Fibroblast of skin of back (primary cell): Measurements from ENCODE around the gene BTG4.

ENCODE experiments used
- DNase-seq: peaks from one replicate; pipeline ENCODE4 v3.0.0-alpha.2; 2013

The BTG4 gene

DNA sequence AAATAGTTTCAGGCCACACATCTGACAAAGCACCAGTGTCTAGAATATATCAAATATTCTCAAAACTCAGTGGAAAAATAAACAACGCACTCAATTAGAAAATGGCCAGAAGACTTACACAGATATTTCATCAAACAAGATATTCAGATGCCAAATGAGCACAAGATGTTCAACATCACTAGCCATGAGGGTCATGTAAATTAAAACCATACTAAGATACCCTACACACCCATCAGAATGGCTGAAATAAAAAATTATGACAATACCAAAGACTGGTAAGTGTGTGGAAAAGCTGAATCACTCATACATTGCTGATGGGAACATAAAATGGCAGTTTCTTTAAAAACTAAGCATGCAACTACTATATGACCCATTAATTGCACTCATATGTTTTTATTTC, 21.7 kb downstream of the BTG4 start:
- DNase-seq, result no peak

DNA sequence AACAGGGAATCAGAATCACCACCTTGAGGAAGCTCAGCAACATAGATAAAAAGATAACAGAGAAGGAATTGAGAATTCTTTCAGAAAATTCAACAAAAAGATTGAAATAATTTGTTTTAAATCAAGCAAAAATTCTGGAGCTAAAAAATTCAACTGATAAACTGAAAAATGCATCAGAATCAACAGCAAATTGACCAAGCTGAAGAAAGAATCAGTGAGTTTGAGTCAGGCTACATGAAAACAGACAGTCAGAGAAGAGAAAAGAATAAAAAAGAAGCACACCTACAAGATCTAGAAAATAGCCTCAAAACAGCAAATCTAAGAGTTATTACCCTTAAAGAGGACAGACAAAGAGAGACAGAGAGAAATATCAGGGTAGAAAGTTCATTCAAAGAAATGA, 28.8 kb downstream of the BTG4 start:
- DNase-seq, result no peak

- DNase-seq, result no peak
These were observed 32.5 kb downstream of the BTG4 start for GRCh38 chr11:111479666-111480065.

DNA sequence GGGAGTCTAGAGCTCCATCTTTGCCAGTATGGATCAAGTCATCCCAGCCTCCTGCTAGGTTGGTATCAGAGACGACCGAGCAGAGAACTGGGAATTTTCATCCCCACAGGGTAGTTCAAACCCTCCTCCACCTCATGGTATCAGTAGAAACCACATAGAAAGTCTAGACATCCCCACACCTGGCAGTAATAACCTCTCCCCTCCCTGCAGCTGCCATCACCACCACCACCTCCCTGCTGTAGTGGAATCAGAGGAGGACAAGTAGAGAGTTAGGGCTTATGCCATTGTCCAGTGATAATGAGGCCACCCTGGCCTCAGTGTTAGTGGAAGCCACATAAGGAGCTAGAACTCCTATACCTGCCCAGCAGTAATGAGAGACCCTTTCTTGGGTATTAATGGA, 34.3 kb downstream of the BTG4 start:
- no peak for DNase-seq

DNA sequence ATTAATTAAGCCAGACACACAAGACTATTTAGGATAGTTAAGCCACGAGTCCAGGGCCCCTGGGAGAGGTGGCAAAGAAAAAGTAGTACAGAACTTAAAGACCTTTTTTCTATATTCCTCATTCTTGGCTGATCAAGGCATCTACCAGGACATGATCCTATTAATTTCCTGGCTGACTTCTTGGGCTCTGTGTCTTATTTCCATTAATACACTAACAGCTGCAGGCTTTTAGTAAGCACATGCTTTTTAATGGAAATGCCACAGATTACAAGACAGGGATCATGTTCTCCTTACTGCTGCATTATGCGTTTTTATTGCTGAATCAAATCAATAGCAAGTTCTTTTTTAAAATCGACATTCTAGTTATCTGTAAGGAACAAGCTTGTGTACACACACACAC, 35.2 kb downstream of the BTG4 start:
- no peak for DNase-seq

DNA sequence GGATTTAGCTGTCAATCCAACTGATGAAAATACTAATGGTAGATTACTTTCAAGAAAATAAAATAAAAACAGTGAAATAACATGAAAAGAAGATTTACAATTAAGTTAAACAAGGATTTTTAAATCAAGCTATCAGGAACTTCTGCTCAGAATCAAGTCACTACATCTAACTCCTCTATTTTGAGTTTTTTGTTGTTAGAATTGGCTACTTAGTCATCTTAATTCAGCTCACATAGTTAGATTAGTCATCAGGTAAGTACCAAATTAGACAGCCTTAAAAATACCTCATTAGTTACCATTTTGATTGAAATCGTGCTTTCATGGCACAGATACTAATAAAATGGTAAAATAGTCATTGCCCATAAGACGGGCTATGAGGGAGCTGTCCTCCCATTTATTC, 35.8 kb downstream of the BTG4 start:
- no peak for DNase-seq

- no peak for DNase-seq
These were observed 37.8 kb downstream of the BTG4 start for GRCh38 chr11:111474432-111474831.

DNA sequence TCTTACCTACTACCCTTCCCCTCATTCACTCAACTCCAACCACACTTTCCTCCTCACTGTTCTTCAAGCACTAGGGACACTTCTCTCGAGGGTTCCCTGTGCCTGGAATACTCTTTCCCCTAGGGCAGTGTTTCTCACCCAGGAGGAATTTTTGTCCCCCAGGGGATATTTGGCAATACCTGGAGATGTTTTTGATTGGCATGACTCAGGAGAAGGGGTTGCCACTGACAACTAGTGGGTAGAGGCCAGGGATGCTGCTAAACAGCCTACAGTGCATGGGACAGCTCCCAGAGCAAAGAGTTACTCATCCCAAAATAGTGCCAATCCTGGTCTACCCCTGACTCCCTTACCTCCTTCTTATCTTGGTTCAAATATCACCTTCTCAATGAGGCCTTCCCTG, 40.0 kb downstream of the BTG4 start:
- no peak for DNase-seq

DNA sequence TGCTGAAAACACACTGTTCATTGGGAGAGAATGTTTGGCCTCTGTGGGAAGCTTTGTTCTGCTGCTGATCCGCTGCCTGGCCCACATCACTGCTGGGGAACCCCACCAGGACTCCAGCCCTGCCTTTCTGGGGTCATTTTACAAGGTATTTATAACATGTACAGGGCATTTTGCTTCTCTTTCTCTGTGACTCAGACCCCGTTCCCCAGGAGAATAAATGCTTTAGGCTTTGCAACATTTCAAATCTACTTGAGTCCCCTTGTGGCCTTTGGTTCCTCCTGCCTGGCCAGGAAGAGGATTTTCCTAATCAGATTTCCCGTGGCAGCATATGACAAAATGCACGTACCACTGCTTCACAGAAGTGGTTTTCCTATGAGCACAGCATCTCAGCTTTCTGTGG, 43.0 kb downstream of the BTG4 start:
- peak; percentile 73 for DNase-seq

- DNase-seq, result no peak
These were observed 45.6 kb downstream of the BTG4 start for GRCh38 chr11:111466615-111467014.

- peak; percentile 73 for DNase-seq
These were observed 46.8 kb downstream of the BTG4 start for GRCh38 chr11:111465400-111465799.

DNA sequence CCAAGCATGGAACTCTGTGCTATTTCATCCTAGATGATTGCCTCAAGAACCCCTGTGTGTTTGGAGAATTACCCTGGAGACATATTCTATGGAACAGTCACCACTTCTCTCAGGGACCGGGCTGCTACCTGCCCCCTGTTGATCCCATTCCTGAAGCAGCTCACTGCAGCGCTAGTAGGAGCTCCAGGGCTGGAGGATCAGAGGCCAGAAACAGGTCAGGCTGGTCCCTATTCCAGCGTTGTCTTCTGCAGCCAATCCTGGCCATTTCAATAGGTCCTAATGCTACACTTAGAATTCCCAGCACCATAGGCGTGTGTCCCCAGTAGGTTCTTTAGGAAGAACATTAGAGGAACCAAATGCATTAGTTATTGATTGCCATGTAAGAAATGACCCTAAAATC, 48.9 kb downstream of the BTG4 start:
- DNase-seq, result no peak

DNA sequence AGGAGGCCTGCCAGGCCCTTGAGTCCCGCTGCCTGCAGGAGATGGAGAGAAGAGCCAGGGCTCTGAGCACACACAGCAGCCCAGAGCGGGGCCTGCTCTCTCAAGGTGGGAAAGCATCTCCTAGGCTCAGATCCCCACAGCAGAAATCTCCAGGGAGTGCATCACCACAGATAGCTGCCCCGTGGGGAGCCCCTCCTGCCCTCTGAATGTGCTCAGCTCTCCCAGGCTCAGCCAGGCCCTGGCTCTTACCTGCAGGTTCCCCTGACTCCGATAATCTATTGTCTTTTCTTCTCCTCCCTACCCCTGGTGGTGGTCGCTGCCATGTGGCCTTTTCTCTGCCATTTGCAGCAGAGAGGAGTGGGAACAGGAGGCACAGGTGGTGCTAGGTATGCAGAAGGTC, 49.9 kb downstream of the BTG4 start:
- DNase-seq, result no peak

DNA sequence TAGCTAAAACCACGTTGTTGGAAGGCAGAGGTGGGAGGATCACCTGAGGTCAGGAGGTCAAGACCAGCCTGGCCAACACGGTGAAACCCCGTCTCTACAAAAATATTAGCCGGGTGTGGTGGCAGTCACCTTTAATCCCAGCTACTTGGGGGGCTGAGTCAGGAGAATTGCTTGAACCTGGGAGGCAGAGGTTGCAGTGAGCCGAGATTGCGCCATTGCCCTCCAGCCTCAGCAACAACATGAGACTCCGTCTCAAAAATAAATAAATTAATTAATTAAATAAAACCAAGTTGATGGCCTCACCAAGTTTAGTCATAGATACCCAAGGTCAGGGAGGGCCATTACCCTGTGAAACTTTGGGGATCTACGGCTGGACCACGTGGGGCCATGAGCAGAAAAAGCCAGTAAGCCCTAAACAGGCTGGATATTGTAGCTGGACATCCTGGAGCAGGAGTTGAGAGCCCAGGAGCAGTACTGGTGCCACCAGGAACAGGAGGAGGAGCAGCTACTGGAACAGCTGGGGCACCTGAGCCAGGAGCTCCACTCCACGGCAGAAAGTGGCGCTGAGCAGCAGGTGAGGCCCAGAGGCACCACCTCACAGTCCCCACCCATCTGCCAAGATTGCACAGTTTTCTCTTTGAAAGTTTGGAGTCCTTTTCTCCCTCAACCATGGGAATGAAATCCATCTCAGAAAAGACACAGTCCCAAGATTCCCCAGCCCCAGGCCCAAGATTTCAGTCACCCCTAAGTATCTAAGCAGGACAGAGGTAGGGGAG, 50.5 kb downstream of the BTG4 start:
- DNase-seq, result no peak

- DNase-seq, result no peak
These were observed 51.3 kb downstream of the BTG4 start for GRCh38 chr11:111460856-111461255.

DNA sequence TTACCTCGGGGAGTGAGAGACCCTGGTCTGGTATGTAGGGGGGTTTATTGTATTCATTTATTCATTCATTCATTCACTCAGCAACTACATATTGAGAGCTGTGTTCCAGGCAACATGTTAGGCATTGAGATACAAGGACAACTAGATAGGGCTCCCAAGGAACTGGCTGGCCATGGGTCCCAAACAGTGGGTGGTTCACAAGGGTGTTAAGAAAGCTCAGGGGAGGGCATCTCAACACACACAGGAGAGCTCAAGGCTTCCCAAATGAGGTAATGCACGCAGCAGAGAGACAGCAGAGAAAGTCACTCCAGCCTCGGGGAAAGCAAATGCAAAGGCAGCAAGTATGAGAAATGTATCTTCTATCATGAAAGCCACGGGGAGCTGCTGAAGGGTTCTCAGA, 51.8 kb downstream of the BTG4 start:
- no peak for DNase-seq

DNA sequence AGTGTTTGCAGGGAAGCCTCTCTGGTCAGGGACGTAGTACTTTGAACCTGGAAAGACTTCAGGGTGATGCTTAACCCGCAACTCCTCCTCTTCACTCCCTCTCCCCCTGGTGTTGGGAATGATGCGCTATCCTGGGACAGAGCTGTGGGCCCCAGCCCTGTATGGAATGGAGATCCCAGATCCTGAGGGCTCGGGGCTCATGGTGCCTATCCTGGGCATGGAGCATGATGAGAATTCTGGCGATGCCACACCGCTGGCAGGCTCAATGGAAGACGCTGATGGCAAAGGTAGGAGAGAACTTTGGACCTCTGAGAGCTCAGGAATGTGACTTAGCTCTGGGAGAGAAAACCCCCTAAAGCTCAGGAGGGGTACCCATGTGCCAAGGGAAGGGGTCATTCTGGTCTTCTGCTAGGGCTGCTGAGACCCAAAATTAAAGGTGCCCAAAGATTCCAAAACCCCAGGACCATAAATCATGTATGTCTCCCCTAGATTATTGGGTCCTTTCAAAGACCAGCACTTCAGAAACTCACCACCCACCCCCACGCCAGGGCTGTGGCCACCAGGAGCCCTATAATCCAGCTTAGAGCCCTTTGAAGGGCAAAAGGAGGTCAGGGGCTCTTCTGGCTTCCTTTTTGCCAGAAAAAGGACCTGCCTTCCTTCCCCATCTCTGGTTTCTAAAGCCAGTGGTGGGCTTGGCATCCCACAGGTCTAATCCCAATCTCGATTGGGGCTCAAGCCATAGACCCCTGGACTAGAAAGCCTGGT, 52.5 kb downstream of the BTG4 start:
- no peak for DNase-seq

GRCh38 chr11:111457731-111458368, 54.3 kb downstream of the BTG4 start:
- DNase-seq, result no peak

DNA sequence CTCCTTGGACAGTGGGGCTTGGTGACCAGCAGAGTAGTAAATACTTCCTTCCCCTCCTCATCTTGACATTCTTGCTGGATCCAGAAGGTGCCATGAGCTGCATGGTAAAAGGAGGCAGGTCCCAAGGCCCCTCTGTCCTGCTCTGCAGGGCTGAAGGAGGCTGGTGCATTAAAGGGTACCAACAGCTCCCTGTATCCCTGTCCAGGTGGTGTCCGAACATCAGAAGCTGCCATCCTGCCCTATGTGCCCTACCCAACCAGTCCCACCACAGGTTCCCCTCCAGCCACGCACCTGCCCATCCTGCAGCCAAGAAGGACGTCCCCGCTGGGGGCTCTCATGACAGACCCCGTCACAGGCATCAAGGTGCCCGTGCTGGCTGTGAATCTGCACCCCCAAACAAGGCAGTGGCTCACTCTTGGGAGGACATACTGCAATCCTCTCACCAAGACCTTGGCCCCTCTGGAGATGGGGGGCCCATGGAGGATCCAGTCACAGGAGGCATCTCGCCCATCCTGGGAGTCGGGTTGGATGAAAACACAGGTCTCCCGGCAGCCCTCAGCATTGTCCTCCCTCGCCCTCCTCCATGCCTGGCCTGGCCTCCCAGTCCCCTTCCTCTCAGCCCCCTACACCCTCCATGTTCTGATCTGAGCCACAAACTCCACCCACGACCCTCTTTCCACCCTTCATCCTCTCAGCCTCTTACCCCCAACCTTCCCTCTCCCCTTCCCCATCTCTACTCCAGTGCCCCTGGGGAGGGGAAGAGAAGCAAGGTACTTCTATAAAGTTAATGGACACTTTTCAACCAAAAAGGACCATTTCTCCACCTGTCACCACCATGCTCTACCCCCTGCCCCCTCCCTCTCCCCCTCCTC, 55.1 kb downstream of the BTG4 start:
- no peak for DNase-seq

- no peak for DNase-seq
These were observed 55.9 kb downstream of the BTG4 start for GRCh38 chr11:111456086-111456858.

- DNase-seq, result no peak
These were observed 56.7 kb downstream of the BTG4 start for GRCh38 chr11:111455291-111456085.
